Measurements from ENCODE around the gene FRMD4A. TPM values are rescaled to one million over a fixed set of nuclear protein-coding genes. Genes with fewer than 3 reads are reported as not detected.
"Not testable (repeated sequence)": the region's sequence is repeated elsewhere in the genome, so short reads cannot be mapped to it uniquely, and the experiment has no call there.

The FRMD4A gene
- total RNA-seq, 2 donors from 2014 or later: 0.35 to 0.50 TPM

DNA sequence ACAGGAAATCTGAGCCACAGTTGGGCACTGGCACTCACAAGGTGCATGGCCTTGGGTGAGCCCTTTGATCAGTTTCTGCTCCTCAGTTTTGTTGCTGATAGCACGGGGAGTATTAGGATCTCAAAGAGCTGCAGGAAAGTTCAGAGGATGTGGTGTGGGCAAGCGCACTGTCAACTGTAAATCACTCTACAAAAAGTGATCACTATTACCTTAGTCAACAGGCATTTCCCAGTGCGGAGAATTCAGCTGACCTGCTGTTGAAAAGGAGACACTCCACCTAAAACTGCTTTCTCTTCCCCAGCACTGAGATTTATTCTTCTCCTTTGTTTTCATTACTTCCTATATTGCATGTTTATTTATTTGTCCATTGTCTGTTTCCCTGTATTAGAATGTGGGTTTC is 412.9 kb downstream of the FRMD4A start:
- Mint-ChIP-seq H3K4me3 (no peak overlapping the region), H3K36me3 (ENCODE audit: insufficient read depth in 2 of 2) (no peaks in the 10 kb centered on the region), H3K4me1 (ENCODE audit: low read depth) (no peaks in the 10 kb centered on the region), H3K27me3 (ENCODE audit: low read depth) (no peaks in the 10 kb centered on the region), H3K27ac (no peak overlapping the region), H3K9me3 (no peaks in the 10 kb centered on the region)
- DNase-seq (no peak), ATAC-seq (replicated peaks in 1 of 2) (no peak)

DNA sequence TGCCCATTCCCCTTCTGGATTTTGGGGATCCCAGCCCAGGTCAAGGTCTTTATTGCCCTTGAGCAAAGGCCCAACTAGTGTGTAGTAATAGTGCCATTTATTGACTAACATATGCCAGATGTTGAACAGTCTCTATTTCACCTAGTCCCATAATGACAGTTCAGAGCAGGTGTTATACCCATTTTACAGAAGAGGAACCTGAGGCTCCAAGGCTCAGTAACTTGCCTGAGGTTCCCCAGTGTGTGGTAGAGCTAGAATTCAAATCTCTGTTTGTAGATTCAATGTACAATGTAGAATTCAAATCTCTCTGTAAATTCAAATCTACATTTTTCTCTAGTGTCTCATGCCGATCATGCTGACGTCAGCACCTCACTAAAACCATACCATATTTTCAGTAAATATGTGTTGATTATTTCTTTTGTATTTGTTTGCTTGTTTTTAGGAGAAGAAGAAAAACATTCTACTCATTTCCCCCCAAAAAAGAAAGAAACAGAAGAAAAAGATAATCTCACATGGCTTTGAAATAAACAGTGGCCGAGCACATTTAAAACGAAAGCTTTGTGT is 414.3 kb downstream of the FRMD4A start:
- H3K4me1 Mint-ChIP-seq (ENCODE audit: low read depth): no peaks in the 10 kb centered on the region
- H3K27ac Mint-ChIP-seq: no peak overlapping the region
- H3K27me3 Mint-ChIP-seq (ENCODE audit: low read depth): no peaks in the 10 kb centered on the region
- ATAC-seq (replicated peaks in 1 of 2) (no peak), DNase-seq (no peak)
- no peaks in the 10 kb centered on the region for H3K36me3 Mint-ChIP-seq (ENCODE audit: insufficient read depth in 2 of 2)
- no peak overlapping the region for H3K4me3 Mint-ChIP-seq
- H3K9me3 Mint-ChIP-seq: no peaks in the 10 kb centered on the region

DNA sequence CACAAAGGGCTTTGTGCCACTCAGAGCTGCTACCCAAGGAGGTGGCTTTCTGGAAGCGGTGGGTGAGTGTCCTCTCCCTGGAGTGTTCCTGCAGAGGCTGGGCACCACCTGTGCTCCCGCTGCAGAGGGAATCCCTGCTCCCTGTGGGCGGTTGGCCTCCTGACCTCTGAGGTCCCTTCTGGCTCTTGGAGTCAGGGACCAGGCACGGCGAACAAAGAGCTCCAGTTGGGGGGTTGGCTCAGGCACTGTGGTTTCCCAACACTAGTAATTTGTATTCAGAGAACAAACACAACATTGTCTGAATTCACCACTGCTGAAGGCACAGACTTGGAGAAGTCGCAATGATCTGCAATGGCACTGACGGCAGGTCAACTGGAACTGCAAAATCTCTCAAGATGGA is 415.0 kb downstream of the FRMD4A start:
- no peak overlapping the region for H3K4me3 Mint-ChIP-seq
- H3K9me3 Mint-ChIP-seq: no peaks in the 10 kb centered on the region
- no peaks in the 10 kb centered on the region for H3K4me1 Mint-ChIP-seq (ENCODE audit: low read depth)
- ATAC-seq (replicated peaks in 1 of 2) (no peak), DNase-seq (no peak)
- H3K27ac Mint-ChIP-seq: no peak overlapping the region
- peaks cover 5% of the 10 kb centered on the region for H3K27me3 Mint-ChIP-seq (ENCODE audit: low read depth)
- no peaks in the 10 kb centered on the region for H3K36me3 Mint-ChIP-seq (ENCODE audit: insufficient read depth in 2 of 2)

DNA sequence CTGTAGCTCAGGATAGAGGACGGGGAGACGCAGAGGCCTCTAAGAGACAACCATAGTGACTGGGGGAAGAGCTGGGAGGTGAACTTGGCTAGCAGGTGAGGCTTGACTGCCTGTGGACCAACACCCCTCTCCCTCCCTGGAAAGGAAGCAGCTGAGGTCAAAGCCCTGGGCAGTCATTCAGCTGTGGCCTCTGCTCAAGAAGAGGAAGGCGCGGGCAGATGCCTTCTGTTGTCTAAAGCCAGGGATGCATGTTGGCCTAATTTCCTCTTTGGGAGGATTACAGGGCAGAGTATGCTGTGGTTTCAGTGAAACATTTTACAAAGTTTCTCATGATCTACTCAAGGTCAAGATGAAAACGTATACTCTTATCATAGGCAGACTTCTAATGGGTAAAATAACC is 416.8 kb downstream of the FRMD4A start:
- peaks cover 0 to 1% of the 10 kb centered on the region in 2 donors for H3K9me3 Mint-ChIP-seq
- no peak overlapping the region for H3K27ac Mint-ChIP-seq
- peaks cover 6% of the 10 kb centered on the region for H3K27me3 Mint-ChIP-seq (ENCODE audit: low read depth)
- DNase-seq (no peak), ATAC-seq (replicated peaks in 1 of 2) (no peak)
- H3K4me3 Mint-ChIP-seq: no peak overlapping the region
- no peaks in the 10 kb centered on the region for H3K4me1 Mint-ChIP-seq (ENCODE audit: low read depth)
- H3K36me3 Mint-ChIP-seq (ENCODE audit: insufficient read depth in 2 of 2): no peaks in the 10 kb centered on the region

DNA sequence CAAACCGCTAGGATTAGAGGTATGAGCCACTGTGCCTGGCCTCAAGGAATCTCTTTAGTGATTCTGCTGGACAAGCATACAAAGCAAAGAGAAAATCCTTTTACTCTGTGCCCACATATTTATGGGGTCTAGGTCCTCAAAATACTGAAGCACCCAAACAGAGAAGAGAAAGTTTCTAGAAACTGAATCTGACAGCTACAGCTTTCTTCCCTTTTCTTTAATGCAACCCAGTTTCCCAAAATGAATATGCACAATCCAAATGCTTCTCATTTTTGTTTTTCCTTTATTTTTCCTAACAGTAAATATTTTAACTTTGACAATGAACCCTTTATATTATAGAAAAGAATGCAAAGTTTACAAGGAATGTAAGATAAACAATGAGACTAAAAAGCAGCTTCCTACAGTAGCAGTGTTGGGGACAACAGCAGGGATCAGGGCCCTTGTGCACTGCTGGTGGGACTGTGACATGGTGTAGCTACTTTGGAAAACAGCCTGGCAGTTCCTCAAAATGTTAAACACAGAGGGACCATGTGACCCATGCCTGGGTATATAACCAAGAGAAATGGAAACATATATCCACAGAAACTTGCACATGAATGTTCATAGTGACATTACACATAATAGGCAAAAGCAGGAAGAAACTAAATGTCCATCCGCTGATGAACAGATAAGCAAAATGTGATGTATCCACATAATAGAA is 418.8 kb downstream of the FRMD4A start:
- Mint-ChIP-seq H3K27ac (no peak overlapping the region), H3K4me3 (no peak overlapping the region), H3K36me3 (ENCODE audit: insufficient read depth in 2 of 2) (no peaks in the 10 kb centered on the region), H3K27me3 (ENCODE audit: low read depth) (peaks cover 6% of the 10 kb centered on the region), H3K4me1 (ENCODE audit: low read depth) (no peaks in the 10 kb centered on the region), H3K9me3 (peaks cover 0 to 3% of the 10 kb centered on the region in 2 donors)
- ATAC-seq (replicated peaks in 1 of 2): no peak
- DNase-seq: no peak

DNA sequence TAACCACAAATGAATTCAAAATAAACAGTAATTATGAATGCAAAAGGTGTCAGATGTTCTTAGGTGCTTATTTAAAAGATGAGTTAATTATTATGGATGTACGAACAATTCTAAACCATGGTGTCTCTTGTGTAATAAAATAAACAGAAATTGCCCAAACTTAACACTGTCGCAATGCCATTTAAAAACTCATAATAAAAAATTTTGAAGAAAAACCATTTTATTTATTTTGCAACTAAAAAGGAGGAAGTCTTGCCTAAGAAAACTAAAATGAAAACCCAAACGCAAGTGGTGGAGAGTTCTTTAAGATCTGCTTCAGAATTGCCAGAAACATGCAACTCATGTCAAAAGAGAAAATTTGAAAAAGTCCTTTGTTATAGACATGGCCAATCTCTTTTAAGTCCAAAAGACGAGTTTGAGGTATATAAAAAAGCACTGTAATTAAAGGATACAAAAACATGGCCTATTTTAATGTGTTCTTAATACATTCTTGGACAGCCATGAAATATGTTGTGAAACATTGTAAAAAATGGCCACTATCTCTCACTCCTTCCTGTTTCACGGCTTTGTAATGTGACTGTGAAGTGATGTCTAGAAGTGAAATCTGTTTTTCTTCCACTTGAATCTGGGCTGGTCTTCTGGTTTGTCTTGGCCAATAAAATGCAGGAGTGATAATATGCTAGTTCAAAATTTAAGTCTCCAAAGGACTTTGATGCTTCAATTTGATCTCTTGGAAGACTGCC is 421.0 kb downstream of the FRMD4A start:
- Mint-ChIP-seq H3K27ac (no peak overlapping the region), H3K4me3 (no peak overlapping the region), H3K27me3 (ENCODE audit: low read depth) (peaks cover 6% of the 10 kb centered on the region), H3K4me1 (ENCODE audit: low read depth) (peaks cover 5% of the 10 kb centered on the region), H3K36me3 (ENCODE audit: insufficient read depth in 2 of 2) (no peaks in the 10 kb centered on the region), H3K9me3 (peaks cover 0 to 3% of the 10 kb centered on the region in 2 donors)
- ATAC-seq (replicated peaks in 1 of 2): no peak
- no peak for DNase-seq

DNA sequence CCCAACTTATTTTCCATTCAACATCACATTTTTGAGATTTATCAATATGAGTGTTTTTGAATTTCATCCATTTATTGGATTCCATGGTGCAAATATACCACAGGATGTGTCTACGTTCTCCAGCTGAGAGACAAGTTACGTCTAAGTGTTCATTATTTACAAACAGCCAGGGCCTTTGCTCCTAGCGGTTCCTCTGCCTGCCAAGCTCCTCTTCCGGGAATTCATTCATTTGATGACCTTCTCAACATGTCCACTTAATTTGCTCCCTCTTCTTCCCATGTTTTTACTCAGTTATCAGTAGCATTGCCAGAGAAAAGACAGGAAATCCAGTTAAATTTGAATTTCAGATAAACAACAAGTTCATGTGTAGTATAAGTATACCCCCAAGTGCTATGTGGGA is 422.2 kb downstream of the FRMD4A start:
- no peak overlapping the region for H3K4me3 Mint-ChIP-seq
- DNase-seq: no peak
- peaks cover 5% of the 10 kb centered on the region for H3K4me1 Mint-ChIP-seq (ENCODE audit: low read depth)
- H3K9me3 Mint-ChIP-seq: peaks cover 0 to 3% of the 10 kb centered on the region in 2 donors
- H3K27ac Mint-ChIP-seq: no peak overlapping the region
- no peak for ATAC-seq (replicated peaks in 1 of 2)
- no peaks in the 10 kb centered on the region for H3K36me3 Mint-ChIP-seq (ENCODE audit: insufficient read depth in 2 of 2)
- peaks cover 6% of the 10 kb centered on the region for H3K27me3 Mint-ChIP-seq (ENCODE audit: low read depth)

DNA sequence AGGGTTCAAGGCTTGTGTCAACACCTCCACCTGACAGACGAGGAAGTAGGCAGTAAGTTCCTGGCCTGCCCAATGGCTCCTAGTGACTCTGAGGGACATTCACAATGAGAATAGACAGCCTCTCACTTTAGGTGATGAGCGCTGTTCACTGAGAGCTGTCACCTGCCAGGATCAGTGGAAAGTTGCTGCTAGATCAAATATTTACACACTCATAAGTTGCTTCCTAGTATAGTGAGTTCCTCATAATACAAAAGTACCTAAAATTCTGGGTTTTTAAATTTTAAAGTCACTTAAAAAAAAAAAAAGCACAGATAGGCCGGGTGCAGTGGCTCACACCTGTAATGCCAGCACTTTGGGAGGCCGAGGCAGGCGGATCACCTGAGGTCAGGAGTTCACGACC is 423.2 kb downstream of the FRMD4A start:
- DNase-seq (no peak), ATAC-seq (replicated peaks in 1 of 2) (no peak)
- Mint-ChIP-seq H3K4me3 (no peak overlapping the region), H3K27me3 (ENCODE audit: low read depth) (peaks cover 6% of the 10 kb centered on the region), H3K9me3 (peaks cover 0 to 3% of the 10 kb centered on the region in 2 donors), H3K27ac (no peak overlapping the region), H3K4me1 (ENCODE audit: low read depth) (peaks cover 5% of the 10 kb centered on the region), H3K36me3 (ENCODE audit: insufficient read depth in 2 of 2) (no peaks in the 10 kb centered on the region)

DNA sequence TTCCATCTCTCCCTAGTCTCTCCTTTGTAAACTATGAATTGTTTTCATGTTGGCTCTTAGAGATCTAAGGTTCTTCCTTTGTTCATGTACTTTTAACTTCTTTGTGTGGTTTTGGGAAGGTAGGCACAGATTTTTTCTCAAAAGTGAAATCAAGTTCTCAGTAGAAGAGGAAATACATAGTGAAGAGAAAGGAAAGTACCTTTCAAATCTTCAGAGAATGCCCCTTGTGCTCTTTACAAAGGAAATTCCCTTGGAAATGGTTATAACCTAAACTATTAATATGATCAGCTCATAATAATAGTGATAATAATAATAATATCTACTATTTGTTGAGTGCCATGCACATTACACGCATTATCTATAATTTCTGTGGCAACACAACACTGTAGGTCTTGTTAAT is 425.4 kb downstream of the FRMD4A start:
- DNase-seq (no peak), ATAC-seq (replicated peaks in 1 of 2) (no peak)
- Mint-ChIP-seq H3K4me1 (ENCODE audit: low read depth) (peaks cover 5% of the 10 kb centered on the region), H3K36me3 (ENCODE audit: insufficient read depth in 2 of 2) (no peaks in the 10 kb centered on the region), H3K4me3 (no peak overlapping the region), H3K27ac (no peak overlapping the region), H3K9me3 (peaks cover 0 to 5% of the 10 kb centered on the region in 2 donors), H3K27me3 (ENCODE audit: low read depth) (no peaks in the 10 kb centered on the region)

DNA sequence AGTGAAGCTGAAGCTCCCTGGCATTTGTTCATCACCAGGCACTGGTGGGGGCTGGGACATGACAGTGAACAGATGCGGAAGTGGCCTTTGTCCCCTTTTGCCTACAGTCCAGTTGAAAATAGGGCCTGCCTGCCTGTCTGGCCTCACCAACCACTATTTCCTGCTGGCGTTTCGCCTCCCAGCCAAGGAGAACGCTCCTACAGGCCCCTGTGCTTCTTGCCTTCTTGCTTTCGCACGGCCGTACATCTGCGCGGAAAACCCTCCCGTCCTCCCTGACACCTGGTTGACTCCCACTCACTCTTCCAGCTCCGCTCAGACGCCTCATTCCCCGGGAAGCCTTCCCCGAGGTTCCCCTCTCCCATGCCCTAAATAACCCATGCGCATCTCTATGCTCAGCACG is 426.7 kb downstream of the FRMD4A start:
- no peaks in the 10 kb centered on the region for H3K36me3 Mint-ChIP-seq (ENCODE audit: insufficient read depth in 2 of 2)
- H3K27me3 Mint-ChIP-seq (ENCODE audit: low read depth): no peaks in the 10 kb centered on the region
- no peak for ATAC-seq (replicated peaks in 1 of 2)
- H3K4me1 Mint-ChIP-seq (ENCODE audit: low read depth): peaks cover 5% of the 10 kb centered on the region
- DNase-seq: no peak
- peaks cover 0 to 5% of the 10 kb centered on the region in 2 donors for H3K9me3 Mint-ChIP-seq
- no peak overlapping the region for H3K27ac Mint-ChIP-seq
- H3K4me3 Mint-ChIP-seq: no peak overlapping the region

DNA sequence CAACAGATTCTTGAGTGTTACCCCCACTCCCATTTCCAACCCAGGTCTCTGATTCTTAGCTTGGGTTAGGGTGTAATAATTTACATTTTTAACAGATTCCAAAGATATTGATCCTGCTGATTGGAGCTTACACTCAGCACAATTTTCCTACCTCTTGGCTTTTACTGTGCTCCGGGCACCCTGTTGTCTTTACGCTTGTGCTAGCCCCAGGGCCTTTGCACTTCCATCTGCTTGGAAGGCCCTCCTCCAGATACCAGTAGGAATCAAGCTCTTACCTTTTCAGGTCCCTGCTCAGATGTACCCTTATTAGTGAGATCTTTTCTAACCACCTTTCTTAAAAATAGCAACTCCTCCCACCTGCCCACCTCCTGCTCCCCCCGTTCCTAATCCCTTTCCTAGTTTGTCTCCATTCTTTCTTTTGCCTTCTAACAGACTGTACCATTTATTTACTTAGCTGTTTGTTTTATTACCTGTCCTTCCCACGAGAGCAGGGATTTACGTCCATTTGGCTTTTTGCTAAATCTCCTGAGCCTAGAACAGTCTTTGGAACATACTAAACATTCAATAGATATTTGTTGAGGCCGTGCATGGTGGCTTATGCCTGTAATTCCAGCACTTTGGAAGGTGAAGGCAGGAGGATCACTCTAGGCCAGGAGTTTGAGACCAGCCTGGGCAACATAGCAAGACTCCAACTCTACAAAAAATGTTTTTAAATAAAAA is 427.7 kb downstream of the FRMD4A start:
- H3K27ac Mint-ChIP-seq: no peak overlapping the region
- peaks cover 0 to 2% of the 10 kb centered on the region in 2 donors for H3K9me3 Mint-ChIP-seq
- ATAC-seq (replicated peaks in 1 of 2) (no peak), DNase-seq (no peak)
- peaks cover 5% of the 10 kb centered on the region for H3K4me1 Mint-ChIP-seq (ENCODE audit: low read depth)
- H3K27me3 Mint-ChIP-seq (ENCODE audit: low read depth): no peaks in the 10 kb centered on the region
- H3K4me3 Mint-ChIP-seq: no peak overlapping the region
- no peaks in the 10 kb centered on the region for H3K36me3 Mint-ChIP-seq (ENCODE audit: insufficient read depth in 2 of 2)

DNA sequence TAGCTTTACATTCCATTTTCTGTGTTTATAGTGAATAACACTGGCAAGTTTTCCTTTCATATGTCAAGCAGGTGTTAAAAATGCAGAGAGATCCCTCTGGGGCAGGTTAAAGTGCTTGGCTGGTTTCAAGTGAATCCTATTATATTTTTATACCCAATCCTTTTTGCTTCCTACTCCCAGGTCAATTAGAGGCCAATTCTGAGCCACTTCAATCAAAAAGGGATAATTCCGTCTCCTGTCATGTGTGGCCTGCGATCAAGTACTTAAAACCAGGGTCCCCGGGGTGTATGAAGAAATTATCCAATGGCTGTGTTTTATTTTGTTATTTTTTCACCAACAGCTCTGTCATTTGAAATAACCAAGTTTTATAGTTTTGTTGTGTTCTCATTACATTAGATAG is 430.8 kb downstream of the FRMD4A start:
- Mint-ChIP-seq H3K27ac (no peak overlapping the region), H3K27me3 (ENCODE audit: low read depth) (no peaks in the 10 kb centered on the region), H3K4me1 (ENCODE audit: low read depth) (peaks cover under 1% of the 10 kb centered on the region), H3K4me3 (no peak overlapping the region), H3K36me3 (ENCODE audit: insufficient read depth in 2 of 2) (no peaks in the 10 kb centered on the region), H3K9me3 (peaks cover 2 to 3% of the 10 kb centered on the region in 2 donors)
- ATAC-seq (replicated peaks in 1 of 2) (no peak), DNase-seq (no peak)

DNA sequence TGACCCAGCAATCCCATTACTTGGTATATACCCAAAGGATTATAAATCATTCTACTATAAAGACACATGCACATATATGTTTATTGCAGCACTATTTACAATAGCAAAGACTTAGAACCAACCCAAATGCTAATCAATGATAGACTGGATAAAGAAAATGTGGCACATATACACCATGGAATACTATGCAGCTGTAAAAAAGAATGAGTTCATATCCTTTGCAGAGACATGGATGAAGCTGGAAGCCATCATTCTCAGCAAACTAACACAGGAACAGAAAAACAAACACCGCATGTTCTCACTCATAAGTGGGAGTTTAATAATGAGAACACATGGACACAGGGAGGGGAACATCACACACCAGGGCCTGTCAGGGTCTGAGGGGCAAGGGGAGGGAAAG is 434.6 kb downstream of the FRMD4A start:
- not testable (repeated sequence) for DNase-seq; H3K9me3 Mint-ChIP-seq; H3K36me3 Mint-ChIP-seq (ENCODE audit: insufficient read depth in 2 of 2); ATAC-seq (replicated peaks in 1 of 2); H3K27ac Mint-ChIP-seq; H3K4me3 Mint-ChIP-seq
- Mint-ChIP-seq H3K4me1 (ENCODE audit: low read depth) (peaks cover 13% of the 10 kb centered on the region), H3K27me3 (ENCODE audit: low read depth) (peaks cover 29% of the 10 kb centered on the region)
